Neural cell (in vitro differentiated cells): ENCODE data around the gene NRDC. TPM values are rescaled to one million over a fixed set of nuclear protein-coding genes. Genes with fewer than 3 reads are reported as not detected.

ENCODE experiments used
- H2AFZ ChIP-seq: fragments of 200-600, 300-800 bp; sonication (generic), shearing (Covaris generic); 2 replicates; pipeline ENCODE4 v1.6.0; 2014; ENCODE audit warnings: low read depth, mild to moderate bottlenecking, antibody characterized with exemption, low read length, moderate library complexity
- H3F3A ChIP-seq: fragments of 200-600 bp; shearing (Covaris generic); 2 replicates; pipeline ENCODE4 v1.6.1; 2016; ENCODE audit warnings: mild to moderate bottlenecking, moderate library complexity, mixed read lengths, antibody characterized with exemption, low read length; ENCODE audit not compliant: insufficient read depth, poor library complexity, severe bottlenecking
- H3K27ac ChIP-seq: fragments of 200-600, 300-800 bp; sonication (generic), shearing (Covaris generic); 2 replicates; pipeline ENCODE4 v1.5.1; 2014; ENCODE audit warnings: mild to moderate bottlenecking, low read length, moderate library complexity
- H3K27me3 ChIP-seq: fragments of 300-800, 200-600 bp; sonication (generic), shearing (Covaris generic); 2 replicates; pipeline ENCODE4 v1.6.0; 2014; ENCODE audit warnings: mild to moderate bottlenecking, low read depth, low read length, moderate library complexity; ENCODE audit not compliant: insufficient read depth
- H3K36me3 ChIP-seq: fragments of 300-800, 200-600 bp; sonication (generic), shearing (Covaris generic); 2 replicates; pipeline ENCODE4 v1.5.1; 2014; ENCODE audit warnings: mild to moderate bottlenecking, antibody characterized with exemption, low read length, moderate library complexity; ENCODE audit not compliant: insufficient read depth
- H3K4me2 ChIP-seq: fragments of 300-800, 200-600 bp; sonication (generic), shearing (Covaris generic); 2 replicates; pipeline ENCODE4 v1.6.0; 2014; ENCODE audit warnings: mild to moderate bottlenecking, low read length
- H3K4me3 ChIP-seq: fragments of 300-800, 200-600 bp; sonication (generic), shearing (Covaris generic); 2 replicates; pipeline ENCODE4 v1.5.1; 2014; ENCODE audit warnings: mild to moderate bottlenecking, low read length, moderate library complexity
- H3K79me2 ChIP-seq: fragments of 200-600 bp; shearing (Covaris generic); replicated peaks from 2 replicates; pipeline ENCODE4 v1.6.0; 2014; ENCODE audit warnings: mild to moderate bottlenecking, low read length, moderate library complexity; ENCODE audit not compliant: insufficient read depth
- H3K9ac ChIP-seq: fragments of 300-800, 200-600 bp; sonication (generic), shearing (Covaris generic); 2 replicates; pipeline ENCODE4 v1.6.1; 2016; ENCODE audit warnings: mild to moderate bottlenecking, low read length, mixed read lengths
- H3K9me2 ChIP-seq: fragments of 200-600 bp; shearing (Covaris generic); 2 replicates; pipeline ENCODE4 v1.6.1; 2016; ENCODE audit warnings: mild to moderate bottlenecking, low read length, mixed read lengths; ENCODE audit not compliant: insufficient read depth
- H3K9me3 ChIP-seq: fragments of 200-600, 300-800 bp; sonication (generic), shearing (Covaris generic); 2 replicates; pipeline ENCODE4 v1.6.1; 2016; ENCODE audit warnings: mild to moderate bottlenecking, mixed run types, low read length, moderate library complexity, mixed read lengths
- H4K20me1 ChIP-seq: fragments of 200-600 bp; shearing (Covaris generic); 2 replicates; pipeline ENCODE4 v1.6.1; 2016; ENCODE audit warnings: mild to moderate bottlenecking, mixed run types; ENCODE audit not compliant: insufficient read depth
- EP300 ChIP-seq: fragments of 450-650 bp; conservative IDR thresholded peaks from 2 replicates; pipeline ENCODE4 v1.6.1; 2014; ENCODE audit warnings: antibody characterized with exemption, mild to moderate bottlenecking, moderate library complexity; ENCODE audit not compliant: poor library complexity, severe bottlenecking
- EZH2 ChIP-seq: fragments of 200-600, 300-800 bp; shearing (Covaris generic), sonication (generic); IDR thresholded peaks from 2 replicates; pipeline ENCODE4 v1.6.1; 2014; ENCODE audit warnings: antibody characterized with exemption, low read length, borderline replicate concordance, mild to moderate bottlenecking; ENCODE audit not compliant: insufficient read depth, poor library complexity, severe bottlenecking
- MXI1 ChIP-seq: fragments of 450-650 bp; conservative IDR thresholded peaks from 2 replicates; pipeline ENCODE4 v1.6.1; 2014; ENCODE audit warnings: antibody characterized with exemption, mild to moderate bottlenecking; ENCODE audit not compliant: poor library complexity, severe bottlenecking
- POLR2AphosphoS5 ChIP-seq: IDR thresholded peaks from 2 replicates; pipeline ENCODE4 v1.6.1; 2012
- RAD21 ChIP-seq: fragments of 450-650 bp; conservative IDR thresholded peaks from 2 replicates; pipeline ENCODE4 v1.6.1; 2014; ENCODE audit warnings: antibody characterized with exemption, mild to moderate bottlenecking, moderate library complexity
- SMC3 ChIP-seq: fragments of 450-650 bp; conservative IDR thresholded peaks from 2 replicates; pipeline ENCODE4 v1.6.1; 2014; ENCODE audit warnings: antibody characterized with exemption, mild to moderate bottlenecking, moderate library complexity; ENCODE audit not compliant: poor library complexity
- TAF1 ChIP-seq: IDR thresholded peaks from 2 replicates; pipeline ENCODE4 v1.6.1; 2012; ENCODE audit warnings: low read depth
- polyA plus RNA-seq: library from polyadenylated mRNA; depleted of rRNA; stranded (reverse); fragments of >200 nt; gene quantifications from 2 replicates; pipeline ENCODE4 v1.2.3, GENCODE V29; 2014
- TF ChIP-seq, protein P1 (sequence below): IDR thresholded peaks from 2 replicates; pipeline ENCODE4 v1.6.1; 2012; ENCODE audit warnings: borderline replicate concordance
- TF ChIP-seq, protein P2 (sequence below): fragments of 450-650 bp; IDR thresholded peaks from 2 replicates; pipeline ENCODE4 v1.5.1; 2014; ENCODE audit warnings: antibody characterized with exemption, mild to moderate bottlenecking, moderate library complexity; ENCODE audit not compliant: poor library complexity, severe bottlenecking

Gene NRDC
- polyA plus RNA-seq, 1 donor from 2014 or later: 114 TPM

DNA sequence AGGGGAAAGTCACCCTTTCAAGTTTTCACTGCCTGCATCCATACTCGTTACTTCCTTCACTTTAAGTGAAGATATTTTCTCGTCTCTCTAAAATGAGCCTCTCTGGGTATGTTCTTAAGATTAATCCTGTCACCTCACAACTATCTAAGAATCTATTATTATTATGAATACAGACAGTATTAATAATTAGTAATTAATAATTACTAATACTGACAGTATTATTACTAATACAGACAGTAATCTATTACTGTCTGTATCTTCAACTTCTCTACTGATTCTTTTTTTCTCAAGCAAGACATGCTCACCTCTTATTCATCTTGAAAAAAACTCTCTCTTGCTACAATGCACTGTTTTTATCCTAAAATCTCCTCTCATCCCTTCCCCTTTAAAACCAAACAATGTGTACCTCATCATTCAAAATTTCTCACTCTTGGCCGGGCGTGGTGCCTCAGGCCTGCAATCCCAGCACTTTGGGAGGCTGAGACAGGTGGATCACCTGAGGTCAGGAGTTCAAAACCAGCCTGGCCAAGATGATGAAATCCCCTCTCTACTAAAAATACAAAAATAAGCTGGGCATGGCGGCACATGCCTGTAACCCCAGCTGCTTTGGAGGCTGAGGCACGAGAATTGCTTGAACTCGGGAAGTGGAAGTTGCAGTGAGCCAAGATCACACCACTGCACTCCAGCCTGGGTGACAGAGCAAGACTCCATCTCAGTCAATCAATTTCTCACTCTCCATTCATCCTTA lies 7.8 kb downstream of the NRDC start:
- Histone ChIP-seq H3K27ac (no peak overlapping the region), H2AFZ (no peak overlapping the region), H3K79me2 (peaks cover 41% of the 10 kb centered on the region), H3K9me2 (no peaks in the 10 kb centered on the region), H3K36me3 (no peaks in the 10 kb centered on the region), H3F3A (no peaks in the 10 kb centered on the region), H3K9me3 (no peaks in the 10 kb centered on the region), H3K4me3 (no peak overlapping the region), H3K9ac (no peak overlapping the region), H3K27me3 (no peaks in the 10 kb centered on the region), H3K4me2 (no peak overlapping the region), H4K20me1 (no peaks in the 10 kb centered on the region)
- TF ChIP-seq, protein P1, sequence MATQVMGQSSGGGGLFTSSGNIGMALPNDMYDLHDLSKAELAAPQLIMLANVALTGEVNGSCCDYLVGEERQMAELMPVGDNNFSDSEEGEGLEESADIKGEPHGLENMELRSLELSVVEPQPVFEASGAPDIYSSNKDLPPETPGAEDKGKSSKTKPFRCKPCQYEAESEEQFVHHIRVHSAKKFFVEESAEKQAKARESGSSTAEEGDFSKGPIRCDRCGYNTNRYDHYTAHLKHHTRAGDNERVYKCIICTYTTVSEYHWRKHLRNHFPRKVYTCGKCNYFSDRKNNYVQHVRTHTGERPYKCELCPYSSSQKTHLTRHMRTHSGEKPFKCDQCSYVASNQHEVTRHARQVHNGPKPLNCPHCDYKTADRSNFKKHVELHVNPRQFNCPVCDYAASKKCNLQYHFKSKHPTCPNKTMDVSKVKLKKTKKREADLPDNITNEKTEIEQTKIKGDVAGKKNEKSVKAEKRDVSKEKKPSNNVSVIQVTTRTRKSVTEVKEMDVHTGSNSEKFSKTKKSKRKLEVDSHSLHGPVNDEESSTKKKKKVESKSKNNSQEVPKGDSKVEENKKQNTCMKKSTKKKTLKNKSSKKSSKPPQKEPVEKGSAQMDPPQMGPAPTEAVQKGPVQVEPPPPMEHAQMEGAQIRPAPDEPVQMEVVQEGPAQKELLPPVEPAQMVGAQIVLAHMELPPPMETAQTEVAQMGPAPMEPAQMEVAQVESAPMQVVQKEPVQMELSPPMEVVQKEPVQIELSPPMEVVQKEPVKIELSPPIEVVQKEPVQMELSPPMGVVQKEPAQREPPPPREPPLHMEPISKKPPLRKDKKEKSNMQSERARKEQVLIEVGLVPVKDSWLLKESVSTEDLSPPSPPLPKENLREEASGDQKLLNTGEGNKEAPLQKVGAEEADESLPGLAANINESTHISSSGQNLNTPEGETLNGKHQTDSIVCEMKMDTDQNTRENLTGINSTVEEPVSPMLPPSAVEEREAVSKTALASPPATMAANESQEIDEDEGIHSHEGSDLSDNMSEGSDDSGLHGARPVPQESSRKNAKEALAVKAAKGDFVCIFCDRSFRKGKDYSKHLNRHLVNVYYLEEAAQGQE: no peak
- TF ChIP-seq, protein P2, sequence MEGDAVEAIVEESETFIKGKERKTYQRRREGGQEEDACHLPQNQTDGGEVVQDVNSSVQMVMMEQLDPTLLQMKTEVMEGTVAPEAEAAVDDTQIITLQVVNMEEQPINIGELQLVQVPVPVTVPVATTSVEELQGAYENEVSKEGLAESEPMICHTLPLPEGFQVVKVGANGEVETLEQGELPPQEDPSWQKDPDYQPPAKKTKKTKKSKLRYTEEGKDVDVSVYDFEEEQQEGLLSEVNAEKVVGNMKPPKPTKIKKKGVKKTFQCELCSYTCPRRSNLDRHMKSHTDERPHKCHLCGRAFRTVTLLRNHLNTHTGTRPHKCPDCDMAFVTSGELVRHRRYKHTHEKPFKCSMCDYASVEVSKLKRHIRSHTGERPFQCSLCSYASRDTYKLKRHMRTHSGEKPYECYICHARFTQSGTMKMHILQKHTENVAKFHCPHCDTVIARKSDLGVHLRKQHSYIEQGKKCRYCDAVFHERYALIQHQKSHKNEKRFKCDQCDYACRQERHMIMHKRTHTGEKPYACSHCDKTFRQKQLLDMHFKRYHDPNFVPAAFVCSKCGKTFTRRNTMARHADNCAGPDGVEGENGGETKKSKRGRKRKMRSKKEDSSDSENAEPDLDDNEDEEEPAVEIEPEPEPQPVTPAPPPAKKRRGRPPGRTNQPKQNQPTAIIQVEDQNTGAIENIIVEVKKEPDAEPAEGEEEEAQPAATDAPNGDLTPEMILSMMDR: no peak
- no peak for TF ChIP-seq SMC3
- TF ChIP-seq POLR2AphosphoS5: no peak
- TF ChIP-seq TAF1: no peak
- TF ChIP-seq MXI1: no peak
- TF ChIP-seq EP300: no peak
- no peak for TF ChIP-seq EZH2
- no peak for TF ChIP-seq RAD21

DNA sequence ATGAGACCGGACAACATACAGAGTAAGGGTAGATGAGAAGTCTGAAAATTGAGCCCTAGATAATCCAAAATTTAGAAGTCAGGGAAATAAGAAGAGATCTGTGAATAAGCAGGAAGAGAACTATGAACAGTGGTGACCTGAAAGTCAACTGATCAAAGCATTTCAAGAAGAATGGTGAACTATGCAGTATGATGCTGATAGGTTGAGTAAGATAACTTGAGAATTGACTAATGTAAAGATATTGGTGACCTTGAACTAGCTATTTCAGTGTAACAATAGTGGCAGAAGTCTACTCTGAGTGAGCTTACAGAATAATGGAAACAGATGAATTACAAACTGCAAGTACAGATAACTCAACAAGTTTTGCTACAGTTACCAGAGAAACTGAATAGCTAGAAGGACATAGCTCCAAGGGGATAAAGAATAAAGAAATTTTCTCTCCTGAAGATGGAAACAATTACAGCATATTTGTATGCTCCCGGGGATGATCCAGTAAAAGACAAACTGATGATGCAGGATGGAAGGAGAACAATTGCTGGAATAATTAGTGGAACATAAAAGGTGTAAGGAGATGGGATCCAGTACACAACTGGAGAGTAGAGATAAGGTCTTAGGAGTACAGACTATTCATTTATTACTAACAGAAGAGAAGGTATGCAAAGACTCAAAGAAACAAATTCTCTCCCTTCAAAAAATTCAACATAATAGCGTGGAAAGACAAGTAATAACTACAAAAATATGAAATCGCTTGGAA lies 10.9 kb downstream of the NRDC start:
- no peak overlapping the region for H3K4me2 ChIP-seq
- H3K9me3 ChIP-seq: no peaks in the 10 kb centered on the region
- no peak overlapping the region for H3K9ac ChIP-seq
- no peak for TF ChIP-seq SMC3
- TF ChIP-seq EP300: no peak
- TF ChIP-seq TAF1: no peak
- TF ChIP-seq RAD21: no peak
- no peak for TF ChIP-seq POLR2AphosphoS5
- TF ChIP-seq, protein P1: no peak
- TF ChIP-seq MXI1: no peak
- no peak for TF ChIP-seq EZH2
- TF ChIP-seq, protein P2: no peak
- no peaks in the 10 kb centered on the region for H3K9me2 ChIP-seq
- no peak overlapping the region for H3K27ac ChIP-seq
- H2AFZ ChIP-seq: no peak overlapping the region
- H3K4me3 ChIP-seq: no peak overlapping the region
- H3F3A ChIP-seq: no peaks in the 10 kb centered on the region
- no peaks in the 10 kb centered on the region for H3K36me3 ChIP-seq
- H3K27me3 ChIP-seq: no peaks in the 10 kb centered on the region
- H3K79me2 ChIP-seq: peaks cover 24% of the 10 kb centered on the region
- no peaks in the 10 kb centered on the region for H4K20me1 ChIP-seq
